ENCODE results near the gene SLC24A3.
A peak's percentile ranks its signal among the peaks of the same experiment; 100 is the strongest.

Gene SLC24A3

DNA sequence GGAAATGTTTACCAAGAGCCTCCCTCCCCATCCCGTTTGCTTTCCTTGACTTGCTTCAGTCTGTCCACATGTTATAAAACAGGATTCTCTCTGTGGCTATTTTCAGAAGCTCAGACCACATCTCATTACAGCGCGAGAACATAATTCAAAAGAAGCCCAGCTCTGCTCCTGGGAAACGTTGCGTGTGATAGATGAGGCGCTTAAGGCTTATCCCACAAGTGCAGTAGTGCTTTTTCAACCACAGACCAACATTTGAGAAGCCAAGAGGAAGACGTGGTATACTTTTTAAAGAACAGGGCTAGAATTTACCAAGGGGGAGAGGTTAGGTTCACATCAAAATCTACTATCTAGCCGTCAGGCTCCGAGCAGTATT lies 239.5 kb downstream of the SLC24A3 start:
- Histone ChIP-seq H3K79me2 (ENCODE audit: insufficient read depth, low read length) (no peaks in the 10 kb centered on the region), H3K4me2 (ENCODE audit: low read depth, low read length, poor library complexity, severe bottlenecking) (peak overlapping the region; percentile 65), H3F3A (ENCODE audit: low read depth) (peaks cover 15% of the 10 kb centered on the region; the same call in 1 of the 2 replicates), H3K4me3 (ENCODE audit: low read length, poor library complexity, severe bottlenecking) (peak overlapping the region; percentile 47), H3K36me3 (ENCODE audit: insufficient read depth, low read length) (no peaks in the 10 kb centered on the region), H3K9me3 (ENCODE audit: insufficient read depth, low read depth, low read length) (no peaks in the 10 kb centered on the region), H2AFZ (ENCODE audit: low read length) (peak overlapping the region; percentile 42; the same call in 1 of the 2 replicates), H4K20me1 (ENCODE audit: insufficient read depth, low read length, poor library complexity, severe bottlenecking) (no peaks in the 10 kb centered on the region), H3K9me2 (replicated peaks; ENCODE audit: low read depth, low read length) (no peaks in the 10 kb centered on the region), H3K4me1 (ENCODE audit: insufficient read depth, low read length, poor library complexity, severe bottlenecking) (peaks cover 77% of the 10 kb centered on the region), H3K27me3 (ENCODE audit: insufficient read depth, low read length, poor library complexity, severe bottlenecking) (no peaks in the 10 kb centered on the region), H3K9ac (ENCODE audit: low read depth, low read length, poor library complexity, severe bottlenecking) (peak overlapping the region; percentile 59)
- TF ChIP-seq, protein P1, sequence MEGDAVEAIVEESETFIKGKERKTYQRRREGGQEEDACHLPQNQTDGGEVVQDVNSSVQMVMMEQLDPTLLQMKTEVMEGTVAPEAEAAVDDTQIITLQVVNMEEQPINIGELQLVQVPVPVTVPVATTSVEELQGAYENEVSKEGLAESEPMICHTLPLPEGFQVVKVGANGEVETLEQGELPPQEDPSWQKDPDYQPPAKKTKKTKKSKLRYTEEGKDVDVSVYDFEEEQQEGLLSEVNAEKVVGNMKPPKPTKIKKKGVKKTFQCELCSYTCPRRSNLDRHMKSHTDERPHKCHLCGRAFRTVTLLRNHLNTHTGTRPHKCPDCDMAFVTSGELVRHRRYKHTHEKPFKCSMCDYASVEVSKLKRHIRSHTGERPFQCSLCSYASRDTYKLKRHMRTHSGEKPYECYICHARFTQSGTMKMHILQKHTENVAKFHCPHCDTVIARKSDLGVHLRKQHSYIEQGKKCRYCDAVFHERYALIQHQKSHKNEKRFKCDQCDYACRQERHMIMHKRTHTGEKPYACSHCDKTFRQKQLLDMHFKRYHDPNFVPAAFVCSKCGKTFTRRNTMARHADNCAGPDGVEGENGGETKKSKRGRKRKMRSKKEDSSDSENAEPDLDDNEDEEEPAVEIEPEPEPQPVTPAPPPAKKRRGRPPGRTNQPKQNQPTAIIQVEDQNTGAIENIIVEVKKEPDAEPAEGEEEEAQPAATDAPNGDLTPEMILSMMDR (conservative IDR thresholded peaks at IDR 0.05; ENCODE audit: low read length): no peak
- TF ChIP-seq EZH2phosphoT487 (IDR thresholded peaks at IDR 0.05; ENCODE audit: borderline replicate concordance): no peak

DNA sequence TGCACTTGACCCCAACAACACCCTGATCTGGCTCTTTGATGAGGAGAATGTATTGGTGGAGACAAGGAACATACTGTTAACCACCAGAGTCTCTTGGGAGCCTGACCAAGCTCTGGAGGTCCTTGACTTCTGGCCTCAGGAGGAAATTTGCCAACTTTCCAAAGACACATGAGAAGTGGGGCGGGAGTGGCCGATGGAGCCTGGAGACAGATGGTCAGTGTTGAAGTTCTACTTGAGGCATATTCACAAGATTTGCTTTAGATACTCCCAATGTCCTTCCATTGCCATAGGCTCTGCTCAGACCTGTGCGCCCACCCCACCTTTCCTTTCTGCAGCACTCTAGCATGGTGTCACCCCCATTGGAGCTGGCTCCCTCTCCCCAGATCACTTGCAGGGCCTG lies 241.0 kb downstream of the SLC24A3 start:
- H3K4me1 ChIP-seq (ENCODE audit: insufficient read depth, low read length, poor library complexity, severe bottlenecking): peaks cover 91% of the 10 kb centered on the region
- no peaks in the 10 kb centered on the region for H3K79me2 ChIP-seq (ENCODE audit: insufficient read depth, low read length)
- H3K4me3 ChIP-seq (ENCODE audit: low read length, poor library complexity, severe bottlenecking): no peak overlapping the region
- H3K9ac ChIP-seq (ENCODE audit: low read depth, low read length, poor library complexity, severe bottlenecking): peak overlapping the region; percentile 60
- no peak overlapping the region for H2AFZ ChIP-seq (ENCODE audit: low read length)
- peak overlapping the region; percentile 34 for H3K4me2 ChIP-seq (ENCODE audit: low read depth, low read length, poor library complexity, severe bottlenecking)
- H3F3A ChIP-seq (ENCODE audit: low read depth): peaks cover 15% of the 10 kb centered on the region; the same call in 1 of the 2 replicates
- H3K9me3 ChIP-seq (ENCODE audit: insufficient read depth, low read depth, low read length): no peaks in the 10 kb centered on the region
- H3K27me3 ChIP-seq (ENCODE audit: insufficient read depth, low read length, poor library complexity, severe bottlenecking): no peaks in the 10 kb centered on the region
- H4K20me1 ChIP-seq (ENCODE audit: insufficient read depth, low read length, poor library complexity, severe bottlenecking): no peaks in the 10 kb centered on the region
- TF ChIP-seq EZH2phosphoT487 (IDR thresholded peaks at IDR 0.05; ENCODE audit: borderline replicate concordance): no peak
- TF ChIP-seq, protein P1 (conservative IDR thresholded peaks at IDR 0.05; ENCODE audit: low read length): no peak
- no peaks in the 10 kb centered on the region for H3K9me2 ChIP-seq (replicated peaks; ENCODE audit: low read depth, low read length)
- H3K36me3 ChIP-seq (ENCODE audit: insufficient read depth, low read length): no peaks in the 10 kb centered on the region

DNA sequence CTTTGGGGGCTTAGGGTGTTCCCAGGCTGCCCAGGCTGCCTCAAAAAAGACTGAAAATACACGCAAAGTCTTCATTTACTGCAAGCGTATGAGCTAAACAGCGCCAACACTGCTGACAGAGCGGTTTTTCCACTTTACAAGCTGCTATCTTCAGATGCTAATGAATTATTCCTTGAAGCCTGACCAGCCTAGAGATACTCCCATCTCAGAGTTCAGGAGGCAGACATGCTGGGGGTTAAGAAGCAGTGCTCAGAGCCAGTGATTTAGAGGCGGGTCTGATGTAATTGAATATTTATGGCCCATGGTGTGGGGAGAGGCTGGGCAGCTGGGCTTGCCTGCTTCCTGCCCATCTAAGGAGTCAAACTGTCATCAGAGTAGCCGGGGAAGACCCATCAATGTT lies 241.4 kb downstream of the SLC24A3 start:
- Histone ChIP-seq H3K4me2 (ENCODE audit: low read depth, low read length, poor library complexity, severe bottlenecking) (peak overlapping the region; percentile 34), H3K9me2 (replicated peaks; ENCODE audit: low read depth, low read length) (no peaks in the 10 kb centered on the region), H3K9ac (ENCODE audit: low read depth, low read length, poor library complexity, severe bottlenecking) (peak overlapping the region; percentile 60), H4K20me1 (ENCODE audit: insufficient read depth, low read length, poor library complexity, severe bottlenecking) (no peaks in the 10 kb centered on the region), H3K4me1 (ENCODE audit: insufficient read depth, low read length, poor library complexity, severe bottlenecking) (peaks cover 89% of the 10 kb centered on the region), H2AFZ (ENCODE audit: low read length) (no peak overlapping the region), H3K9me3 (ENCODE audit: insufficient read depth, low read depth, low read length) (no peaks in the 10 kb centered on the region), H3K36me3 (ENCODE audit: insufficient read depth, low read length) (no peaks in the 10 kb centered on the region), H3F3A (ENCODE audit: low read depth) (peaks cover 15% of the 10 kb centered on the region; the same call in 1 of the 2 replicates), H3K27me3 (ENCODE audit: insufficient read depth, low read length, poor library complexity, severe bottlenecking) (no peaks in the 10 kb centered on the region), H3K4me3 (ENCODE audit: low read length, poor library complexity, severe bottlenecking) (no peak overlapping the region), H3K79me2 (ENCODE audit: insufficient read depth, low read length) (no peaks in the 10 kb centered on the region)
- TF ChIP-seq EZH2phosphoT487 (IDR thresholded peaks at IDR 0.05; ENCODE audit: borderline replicate concordance): no peak
- TF ChIP-seq, protein P1 (conservative IDR thresholded peaks at IDR 0.05; ENCODE audit: low read length): no peak
